ENCODE results near the gene TEP1. TPM values are rescaled to one million over a fixed set of nuclear protein-coding genes. Genes with fewer than 3 reads are reported as not detected.

TEP1 gene
- total and polyA plus RNA-seq, 10 of the 15 experiments (the other 5 are each of a cell fraction or from before 2014, with no cell fraction given) = 3.3 to 29.7 (median 16.8) TPM

- no peak for TF ChIP-seq NBN (IDR thresholded peaks at IDR 0.05)
- no peak for TF ChIP-seq ZSCAN29 (IDR thresholded peaks at IDR 0.05)
- TF ChIP-seq ELK1 (IDR thresholded peaks at IDR 0.05; ENCODE audit: low read depth, low read length) = no peak
- TF ChIP-seq RELA (IDR thresholded peaks at IDR 0.05; ENCODE audit: borderline replicate concordance, partially characterized antibody) = no peak
These were observed 5.2 kb upstream of the TEP1 start (continued) for GRCh38 chr14:20418501-20418909.

DNA sequence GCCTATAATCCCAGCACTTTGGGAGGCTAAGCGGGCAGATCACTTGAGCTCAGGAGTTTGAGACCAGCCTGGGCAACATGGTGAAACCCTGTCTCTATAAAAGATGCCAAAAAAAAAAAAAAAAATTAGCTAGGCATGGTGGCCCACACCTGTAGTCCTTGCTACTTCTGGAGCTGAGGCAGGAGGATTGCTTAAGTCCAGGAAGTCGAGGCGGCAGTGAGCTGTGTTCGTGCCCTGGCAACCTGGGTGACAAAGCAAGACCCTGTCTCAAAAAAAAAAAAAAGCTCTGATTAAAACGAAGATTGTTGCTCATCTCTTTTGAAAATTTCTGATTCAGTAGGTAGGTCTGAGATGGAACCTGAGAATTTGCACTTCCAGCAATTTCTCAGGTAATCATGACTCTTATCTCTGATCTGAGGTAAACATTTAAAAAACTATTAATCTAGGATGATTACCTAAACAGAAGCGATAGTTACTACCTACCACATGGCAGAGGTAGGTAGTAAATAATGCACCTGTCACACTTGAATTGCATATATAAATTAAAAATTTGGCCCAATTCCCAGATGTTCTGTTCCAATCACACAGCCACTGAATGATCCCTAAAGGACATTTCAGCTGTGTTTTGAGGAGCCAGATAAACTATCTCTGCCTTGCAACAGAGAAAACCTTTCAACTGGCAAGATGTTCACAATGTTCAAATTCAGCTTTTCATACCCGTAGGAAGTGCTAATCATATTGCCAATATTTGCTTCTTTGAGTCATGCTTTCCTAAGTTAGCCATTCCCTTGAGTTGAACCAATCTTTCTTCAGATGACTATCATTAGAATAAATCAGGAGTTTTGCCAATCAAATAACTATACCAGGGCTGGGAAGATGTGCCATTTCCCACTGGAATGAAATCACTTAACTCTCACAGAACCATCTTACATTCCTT lies 4.2 kb upstream of the TEP1 start:
- ATAC-seq (no peak), DNase-seq (ENCODE audit: low read depth, low spot score) (no peak), FAIRE-seq (no peak)
- no TSS peak for BruUV-seq (replicated peaks)
- Histone ChIP-seq H3K4me2 (ENCODE audit: control insufficient read depth, insufficient read depth) (no peak overlapping the region), H4K20me1 (ENCODE audit: control insufficient read depth, insufficient read depth) (no peaks in the 10 kb centered on the region), H3K9me3 (replicated peaks; ENCODE audit: control insufficient read depth, insufficient read depth, low read length) (no peaks in the 10 kb centered on the region), H2AFZ (ENCODE audit: control insufficient read depth, low read depth, low read length) (no peak overlapping the region), H3K9ac (ENCODE audit: control insufficient read depth, insufficient read depth, low read length) (no peak overlapping the region), H3K27me3 (replicated peaks in 1 of 2; ENCODE audit: control insufficient read depth in 2 of 2, insufficient read depth in 2 of 2, low read length in 1 of 2) (no peaks in the 10 kb centered on the region), H3K4me3 (no peak overlapping the region), H3K4me1 (ENCODE audit: control insufficient read depth, insufficient read depth, low read length) (peaks cover 4% of the 10 kb centered on the region), H3K36me3 (ENCODE audit: control insufficient read depth in 2 of 2, insufficient read depth in 2 of 2, low read length in 1 of 2) (no peaks in the 10 kb centered on the region), H3K79me2 (ENCODE audit: control insufficient read depth, insufficient read depth, low read length) (peaks cover 4% of the 10 kb centered on the region), H3K27ac (ENCODE audit: control insufficient read depth, insufficient read depth) (no peak overlapping the region)
- ChIA-PET POLR2A (interaction anchor here (0.6 to 1.7 kb wide), 4 partner anchors 36 to 199 kb away, joined by 3 to 5 read pairs (median 4); partner anchors contain the start of genes APEX1, OSGEP and PIP4P1), RAD21 (ENCODE audit: unreplicated experiment) (interaction anchor here (0.8 to 1.4 kb wide), 2 partner anchors 75 to 90 kb away, joined by 3 to 5 read pairs; no protein-coding TSS in a partner anchor), SMC1A (ENCODE audit: uncharacterized antibody, unreplicated experiment) (interaction anchor here (0.6 to 1.1 kb wide), 3 partner anchors 72 to 191 kb away, joined by 3 to 5 read pairs (median 3); no protein-coding TSS in a partner anchor), CTCF (interaction anchor here (0.7 to 2.0 kb wide), 9 partner anchors 8 to 191 kb away, joined by 3 to 13 read pairs (median 5); no protein-coding TSS in a partner anchor)
- TF ChIP-seq, protein P1, sequence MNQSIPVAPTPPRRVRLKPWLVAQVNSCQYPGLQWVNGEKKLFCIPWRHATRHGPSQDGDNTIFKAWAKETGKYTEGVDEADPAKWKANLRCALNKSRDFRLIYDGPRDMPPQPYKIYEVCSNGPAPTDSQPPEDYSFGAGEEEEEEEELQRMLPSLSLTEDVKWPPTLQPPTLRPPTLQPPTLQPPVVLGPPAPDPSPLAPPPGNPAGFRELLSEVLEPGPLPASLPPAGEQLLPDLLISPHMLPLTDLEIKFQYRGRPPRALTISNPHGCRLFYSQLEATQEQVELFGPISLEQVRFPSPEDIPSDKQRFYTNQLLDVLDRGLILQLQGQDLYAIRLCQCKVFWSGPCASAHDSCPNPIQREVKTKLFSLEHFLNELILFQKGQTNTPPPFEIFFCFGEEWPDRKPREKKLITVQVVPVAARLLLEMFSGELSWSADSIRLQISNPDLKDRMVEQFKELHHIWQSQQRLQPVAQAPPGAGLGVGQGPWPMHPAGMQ (IDR thresholded peaks at IDR 0.05; ENCODE audit: borderline replicate concordance) = no peak
- intact Hi-C loops (cut with micrococcal nuclease; ENCODE audit: unreplicated experiment) (loop anchor here (5.0 kb wide), 1 partner anchor 115 kb away; no protein-coding TSS in a partner anchor), in situ Hi-C loops (cut with MboI) (loop anchor here (5.0 kb wide), 1 partner anchor 35 kb away; the partner anchor contains the start of gene OSGEP)
- 80% methylated on average over 7 of the region's 7 CpGs for WGBS (ENCODE audit: insufficient coverage, insufficient replicate concordance, low lambda C conversion rate, missing lambda C conversion rate)
